ENCODE data around the gene B9D2.

B9D2 gene

GRCh38 chr19:41308450-41309179, 55.3 kb downstream of the B9D2 start:
- DNase-seq = peak; percentile 100

- DNase-seq = no peak
Measured at GRCh38 chr19:41307954-41308449, 55.9 kb downstream of the B9D2 start.

- DNase-seq = no peak
Measured at GRCh38 chr19:41307090-41307875, 56.7 kb downstream of the B9D2 start.

- no peak for DNase-seq
Measured at GRCh38 chr19:41305927-41306793, 57.8 kb downstream of the B9D2 start.

- no peak for DNase-seq
Measured at GRCh38 chr19:41304706-41305483, 59.1 kb downstream of the B9D2 start.

All from activated CD8-positive, alpha-beta memory T cell treated with anti-CD3 and anti-CD28 coated beads for 24 hours (primary cell).